GM19372 (cell line): ENCODE measurements around the gene DOCK1.

Experiments used
- ATAC-seq: cut with Tn5 transposase; IDR thresholded peaks from one replicate; pipeline ENCODE4 v1.9.1; 2021; ENCODE audit warnings: mild to moderate bottlenecking, low read depth, moderate library complexity; ENCODE audit not compliant: unreplicated experiment

Gene DOCK1

DNA sequence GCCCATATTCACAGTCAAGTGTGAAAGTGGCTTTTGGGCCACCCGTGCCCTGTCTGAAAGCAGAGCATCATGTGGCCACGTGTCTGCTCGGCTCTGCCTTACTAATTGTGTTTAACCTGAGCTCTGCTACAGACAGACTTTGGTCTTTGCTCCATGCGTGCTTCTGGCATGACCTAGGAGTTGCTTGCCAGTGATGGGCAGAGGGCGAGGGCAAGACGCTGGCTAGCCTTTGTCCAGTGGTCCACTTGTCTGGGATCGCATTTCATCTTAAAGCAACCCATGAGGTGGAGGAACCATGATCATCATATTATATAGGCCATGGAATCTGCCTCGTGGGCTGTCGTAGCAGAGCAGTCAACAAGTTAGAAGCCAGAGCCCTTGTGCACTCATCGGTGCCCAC is 414.5 kb downstream of the DOCK1 start:
- ATAC-seq: no peak

DNA sequence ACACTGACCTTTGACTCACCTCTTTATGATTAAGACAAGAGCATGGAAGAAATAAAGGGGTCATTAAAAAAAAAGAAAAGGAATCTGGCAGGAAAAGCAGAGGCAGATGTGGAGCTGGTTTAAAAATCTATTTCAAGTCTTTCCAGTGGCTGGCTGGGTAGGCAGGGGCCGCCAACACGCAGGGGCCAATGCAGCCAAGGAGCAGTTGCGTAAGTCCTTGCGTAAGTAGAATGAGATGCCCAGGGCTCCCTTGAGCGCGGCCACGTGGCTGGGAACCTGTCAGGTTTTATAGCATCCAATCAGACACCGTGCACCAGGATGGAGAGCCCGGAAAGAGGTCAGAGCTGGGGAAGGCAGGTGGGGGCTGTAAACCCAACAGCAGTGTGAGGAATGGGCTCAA is 414.9 kb downstream of the DOCK1 start:
- no peak for ATAC-seq

DNA sequence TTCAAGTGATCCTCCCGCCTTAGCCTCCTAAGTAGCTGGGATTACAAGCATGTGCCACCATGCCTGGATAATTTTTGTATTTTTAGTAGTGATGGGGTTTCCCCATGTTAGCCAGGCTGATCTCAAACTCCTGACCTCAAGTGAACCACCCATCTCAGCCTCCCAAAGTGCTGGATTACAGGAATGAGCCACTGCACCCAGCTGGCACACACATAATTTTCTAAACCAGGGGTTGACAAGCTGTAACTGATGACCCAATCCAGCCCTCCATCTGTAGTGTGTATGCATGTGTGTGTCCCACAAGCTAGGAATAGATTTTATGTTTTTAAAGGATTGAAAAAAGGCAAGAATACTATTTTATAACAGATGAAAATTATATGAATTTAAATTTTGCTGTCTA is 417.1 kb downstream of the DOCK1 start:
- no peak for ATAC-seq

DNA sequence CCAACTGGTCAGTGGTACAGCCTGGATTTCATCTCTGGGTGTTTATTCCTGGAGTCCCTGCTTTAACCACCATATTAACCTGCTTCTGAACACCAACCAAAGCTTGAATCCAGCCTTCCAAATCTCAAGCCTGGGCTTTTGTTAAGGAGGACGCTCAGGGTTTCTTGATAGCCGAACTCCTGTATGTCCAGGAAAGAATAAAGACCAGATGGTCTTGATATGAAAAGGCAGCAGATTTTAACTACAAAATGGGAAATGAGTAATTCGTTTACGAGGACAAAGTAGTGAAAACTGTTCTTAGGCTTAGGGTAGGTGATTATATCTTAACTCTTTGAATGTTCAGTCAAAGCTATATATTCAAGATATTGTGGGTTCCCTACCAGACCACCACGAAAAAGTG is 420.3 kb downstream of the DOCK1 start:
- ATAC-seq: no peak

DNA sequence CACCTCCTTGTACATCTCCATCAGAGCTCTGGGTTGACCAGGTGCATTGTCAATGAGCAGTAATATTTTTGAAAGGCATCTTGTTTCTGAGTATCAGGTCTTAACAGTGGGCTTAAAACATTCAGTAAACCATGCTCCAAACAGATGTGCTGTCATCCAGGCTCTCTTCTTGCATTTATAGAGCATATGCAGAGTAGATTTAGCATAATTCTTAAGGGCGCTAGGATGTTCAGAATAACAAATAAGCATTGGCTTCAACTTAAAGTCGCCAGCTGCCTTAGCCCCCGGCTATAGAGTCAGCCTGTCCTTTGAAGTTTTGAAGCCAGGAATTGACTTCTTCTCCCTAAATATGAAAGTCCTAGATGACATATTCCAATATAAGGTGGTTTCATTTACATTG is 421.7 kb downstream of the DOCK1 start:
- no peak for ATAC-seq

DNA sequence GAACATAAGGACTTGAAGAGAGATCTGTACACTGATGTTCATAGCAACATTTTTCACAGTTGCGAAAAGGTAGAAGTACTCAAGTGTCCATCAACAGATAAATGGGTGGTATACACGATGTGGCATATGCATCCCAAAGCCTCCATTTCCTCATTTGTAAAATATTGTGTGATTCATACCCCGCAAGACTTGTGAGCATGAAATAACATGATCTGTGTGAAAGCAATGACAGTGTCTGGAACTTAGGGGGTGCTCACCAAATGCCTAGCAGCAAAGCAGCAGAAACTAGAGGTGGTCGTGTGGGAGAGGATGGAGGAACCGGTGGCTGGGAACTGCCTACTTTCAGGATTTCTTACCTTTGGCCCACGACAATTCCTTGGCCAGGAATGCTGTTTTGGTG is 426.5 kb downstream of the DOCK1 start:
- ATAC-seq: no peak

DNA sequence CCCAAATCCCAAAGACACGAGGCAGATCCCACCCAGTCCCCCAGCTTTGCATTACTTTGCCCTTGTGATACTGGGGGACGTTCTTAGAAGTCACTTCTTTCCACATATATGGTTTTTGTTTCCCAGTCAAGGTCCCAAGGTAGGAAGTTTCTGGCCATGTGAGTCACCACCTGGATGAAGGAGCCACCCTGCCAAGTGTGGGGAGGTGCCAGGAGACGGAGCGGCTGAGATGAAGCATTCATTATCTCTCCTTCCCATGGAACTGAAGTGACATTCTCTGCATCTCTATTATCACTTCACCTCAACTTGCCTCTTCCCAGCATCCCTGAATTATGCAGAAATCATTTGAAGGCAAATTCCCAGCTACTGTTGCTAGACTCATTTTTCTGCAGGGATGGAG is 427.4 kb downstream of the DOCK1 start:
- ATAC-seq: no peak

DNA sequence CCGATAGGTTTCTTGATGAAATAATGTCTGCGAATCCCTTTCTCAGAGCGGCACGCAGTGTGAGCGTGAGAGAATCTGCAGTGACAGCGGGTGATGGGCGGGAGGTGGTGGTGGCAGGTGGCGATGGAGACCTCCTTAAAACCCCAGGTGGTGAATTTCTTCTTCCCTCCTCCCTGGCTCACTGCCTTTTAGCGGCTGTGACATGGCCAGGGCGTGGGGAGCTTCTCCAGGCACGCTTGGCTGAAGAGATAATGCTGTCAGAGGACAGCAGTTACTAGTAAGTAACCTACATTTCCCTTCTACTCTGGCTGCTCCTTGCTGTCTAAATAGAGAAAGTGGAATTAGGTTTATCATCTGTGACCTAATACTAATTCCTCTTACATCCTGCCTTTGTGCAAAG is 432.6 kb downstream of the DOCK1 start:
- no peak for ATAC-seq

DNA sequence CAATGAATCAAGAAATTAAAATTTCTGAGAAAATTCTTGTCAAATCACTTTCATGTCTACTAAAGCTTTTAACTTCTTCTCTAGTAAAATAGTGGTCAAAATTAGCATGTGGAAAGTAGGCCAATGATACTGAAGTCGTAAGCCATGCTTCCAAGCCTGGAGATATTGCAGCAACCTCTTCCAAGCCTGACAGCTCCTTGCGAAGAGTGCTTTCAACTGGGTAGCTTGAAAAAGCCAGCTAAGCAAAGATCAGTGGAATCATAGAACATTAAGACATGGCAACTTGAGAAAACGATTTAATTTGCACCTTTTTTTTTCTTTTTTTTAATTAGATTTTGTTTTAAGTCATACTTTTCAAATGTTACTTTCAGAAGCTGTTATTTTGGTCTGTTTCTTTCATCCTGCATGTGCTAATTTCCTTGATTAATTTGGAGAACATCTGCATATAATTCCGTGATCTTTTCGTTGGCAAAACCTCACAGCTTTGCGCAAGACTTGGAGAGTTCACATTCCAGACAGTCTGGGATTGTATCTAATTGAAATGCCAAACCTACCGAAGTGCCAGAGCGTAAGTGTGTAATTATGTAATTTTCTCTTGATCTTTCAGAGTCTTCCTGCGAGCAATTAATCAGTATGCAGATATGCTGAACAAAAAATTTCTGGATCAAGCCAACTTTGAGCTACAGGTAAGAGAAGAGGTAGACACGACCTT is 433.3 kb downstream of the DOCK1 start:
- ATAC-seq: no peak

DNA sequence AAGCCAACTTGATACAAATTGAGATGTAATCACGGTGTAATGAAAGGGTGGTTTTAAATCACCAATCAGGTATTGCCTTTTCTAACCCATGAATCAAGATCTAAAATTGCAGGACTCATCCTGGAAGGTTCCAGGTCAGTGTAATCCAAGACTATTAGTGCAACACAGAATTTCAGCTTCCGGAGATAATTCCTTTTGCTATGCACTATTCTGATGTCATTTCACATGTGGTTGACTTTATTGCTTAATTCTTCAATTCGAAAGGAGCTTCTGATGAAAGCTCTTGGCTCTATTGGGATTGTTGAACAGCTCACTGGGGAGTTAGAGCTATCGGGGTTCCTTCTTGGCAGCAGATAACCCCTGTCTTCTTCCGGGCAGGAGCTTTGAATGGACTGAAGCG is 438.6 kb downstream of the DOCK1 start:
- ATAC-seq: no peak

DNA sequence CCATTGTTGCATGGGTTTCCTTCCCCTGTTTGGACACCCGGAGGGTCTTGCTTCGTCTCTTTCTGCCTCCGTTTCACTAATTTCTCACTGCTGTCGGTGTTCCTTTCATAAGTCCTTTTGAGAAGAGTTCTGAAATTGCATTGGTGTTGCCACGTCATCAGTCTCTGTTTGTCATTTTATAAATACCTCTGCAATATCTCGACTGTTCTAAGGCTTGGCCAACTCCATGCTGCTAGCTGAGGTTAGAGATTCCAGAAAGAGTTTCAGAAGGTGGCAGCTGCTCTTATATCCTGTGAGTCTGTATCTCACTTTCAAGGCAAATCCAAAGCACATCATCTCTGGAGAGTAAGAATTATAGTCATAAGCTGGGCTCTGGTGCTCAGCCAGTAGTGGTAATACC is 439.1 kb downstream of the DOCK1 start:
- no peak for ATAC-seq

DNA sequence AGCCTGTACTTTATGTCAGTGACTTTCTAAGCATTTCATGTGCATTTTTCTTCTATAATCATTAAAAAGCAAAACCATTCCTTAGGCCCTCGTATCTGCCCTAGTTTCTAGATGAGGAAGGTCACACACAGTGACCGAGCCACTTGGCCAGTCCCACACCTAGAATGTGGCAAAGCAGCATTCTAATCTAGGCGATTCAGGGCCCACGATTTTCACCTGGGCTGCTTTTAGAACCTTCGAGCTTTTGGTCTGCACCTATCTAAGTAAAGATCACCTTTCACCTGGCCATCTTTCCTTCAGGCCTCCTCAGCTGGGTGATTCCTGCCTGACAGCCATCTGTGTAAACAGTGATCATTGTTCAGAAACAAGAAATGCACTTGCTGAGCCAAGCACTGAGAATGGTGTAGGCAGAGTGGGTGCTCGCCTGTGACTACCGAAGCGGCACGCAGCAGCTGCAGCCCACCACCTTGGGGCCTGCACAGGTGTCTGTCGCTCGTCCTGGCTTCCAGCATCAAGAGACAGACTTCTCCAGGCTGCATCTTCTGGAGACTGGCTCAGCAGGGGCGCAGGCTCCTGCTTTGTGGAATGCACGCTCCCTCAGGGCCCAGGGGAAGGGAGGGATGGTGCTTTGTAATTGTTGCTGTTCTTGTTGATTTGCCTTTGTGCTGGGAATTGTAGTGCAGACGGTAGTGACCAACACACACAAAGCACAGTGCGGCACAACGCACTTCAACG is 440.2 kb downstream of the DOCK1 start:
- no peak for ATAC-seq

DNA sequence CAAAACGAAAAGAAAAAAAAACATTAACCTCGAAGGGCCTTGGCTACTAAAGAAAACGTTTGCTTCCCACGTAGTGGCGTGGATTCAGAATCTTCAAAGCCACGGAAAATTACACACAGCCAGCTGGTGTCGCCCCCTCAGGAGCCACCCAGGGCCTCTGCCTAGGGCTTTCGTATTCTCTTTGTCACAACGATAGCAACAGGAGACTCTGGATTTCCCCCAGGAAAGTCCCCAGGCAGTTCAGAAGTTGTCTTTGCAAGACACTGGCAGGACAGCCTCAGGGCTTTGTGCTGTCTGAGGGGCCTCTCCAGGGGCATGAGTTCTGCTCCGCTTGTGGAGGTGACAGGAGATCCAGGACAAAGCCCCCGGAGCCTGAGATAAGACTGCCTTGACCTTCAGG is 441.4 kb downstream of the DOCK1 start:
- ATAC-seq: no peak

DNA sequence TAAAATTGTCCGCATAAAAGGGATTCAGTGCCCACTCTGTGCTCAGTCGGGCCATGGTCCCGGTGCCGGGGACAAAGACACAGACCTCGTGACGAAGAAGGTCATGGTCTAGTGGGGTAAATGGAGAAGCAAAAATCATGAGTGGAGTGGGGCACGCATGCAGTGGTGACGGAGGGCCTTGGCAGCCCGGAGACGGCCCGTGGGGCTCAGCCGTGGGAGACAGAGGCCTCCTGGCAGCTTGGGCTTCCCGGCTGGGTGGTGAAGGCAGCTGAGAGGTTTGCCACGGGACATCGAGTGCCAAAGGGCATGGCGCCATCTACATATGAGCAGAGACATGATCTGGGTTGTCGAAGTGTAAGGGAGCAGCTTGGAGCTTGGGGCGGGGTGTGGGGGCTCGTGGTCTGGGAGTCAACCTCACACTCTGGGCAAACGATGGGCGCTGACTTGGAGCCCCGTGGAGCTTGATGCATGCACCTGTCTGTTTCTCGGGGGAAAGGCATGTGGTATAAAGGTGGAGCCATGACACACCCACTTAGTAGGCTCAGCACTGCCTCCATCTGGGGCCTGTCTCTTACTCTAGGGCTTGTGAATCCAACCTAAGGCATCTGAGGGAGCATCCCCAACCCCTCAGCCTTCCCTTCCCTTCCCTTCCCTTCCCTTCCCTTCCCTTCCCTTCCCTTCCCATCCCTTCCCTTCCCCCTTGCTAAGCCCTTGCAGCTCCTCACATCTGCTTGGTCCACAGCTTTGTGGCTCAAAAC is 442.2 kb downstream of the DOCK1 start:
- no peak for ATAC-seq

DNA sequence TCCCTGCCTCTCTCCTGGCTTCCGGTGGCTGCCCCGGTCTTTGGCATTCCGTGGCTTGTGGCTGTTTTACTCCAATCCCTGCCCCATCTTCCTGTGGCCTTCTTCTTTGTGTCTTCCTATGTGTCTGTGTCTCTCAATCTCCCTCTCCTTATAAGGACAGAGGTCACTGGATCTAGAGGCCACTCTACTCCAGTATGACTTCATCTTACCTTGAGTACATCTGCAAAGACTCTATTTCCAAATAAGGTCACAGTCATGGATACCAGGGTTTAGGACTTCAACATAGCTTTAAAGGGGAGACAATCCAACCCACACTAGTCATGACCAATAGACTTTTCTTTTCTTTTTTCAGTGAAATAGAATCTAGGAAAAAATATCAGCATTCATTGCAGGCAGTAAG is 444.5 kb downstream of the DOCK1 start:
- ATAC-seq: no peak

DNA sequence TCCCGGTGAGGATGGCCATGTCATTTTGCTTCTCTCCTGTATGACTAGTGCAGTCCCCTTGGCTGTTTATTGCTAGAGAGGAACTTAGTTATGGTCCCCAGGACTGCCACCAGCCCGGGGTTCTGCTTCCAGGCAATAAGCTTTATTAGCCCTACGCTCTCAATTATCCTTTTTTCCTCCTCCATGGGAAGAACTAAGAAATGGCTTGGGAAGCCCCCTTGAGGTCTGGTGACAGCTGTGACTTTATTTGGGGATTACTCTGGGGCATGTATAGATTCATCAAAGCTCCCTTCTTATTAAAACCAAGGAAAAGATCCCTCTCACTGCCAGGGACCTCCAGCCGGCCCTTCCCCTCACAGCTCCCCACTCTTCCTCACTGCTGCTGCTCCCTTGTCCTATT is 446.3 kb downstream of the DOCK1 start:
- ATAC-seq: no peak

DNA sequence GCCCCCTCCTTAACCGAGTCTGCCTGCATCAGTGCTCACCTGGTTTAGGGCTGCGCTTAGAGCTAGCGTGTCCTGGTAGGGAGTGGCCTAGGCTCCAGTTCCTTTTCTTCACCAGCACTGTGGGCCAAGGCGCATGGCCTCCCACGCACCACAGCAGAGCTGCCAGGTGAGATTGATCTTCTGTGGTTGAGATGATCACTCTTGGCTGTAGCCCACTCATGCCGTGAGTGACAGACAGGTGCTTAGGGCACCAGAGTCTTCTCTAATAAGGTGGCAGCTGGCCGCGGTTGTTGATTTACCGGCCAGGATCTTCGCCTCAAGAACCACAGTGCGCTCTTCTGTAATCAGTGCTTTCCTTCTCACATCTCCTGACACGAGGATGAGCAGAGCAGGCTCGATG is 448.3 kb downstream of the DOCK1 start:
- ATAC-seq: no peak

DNA sequence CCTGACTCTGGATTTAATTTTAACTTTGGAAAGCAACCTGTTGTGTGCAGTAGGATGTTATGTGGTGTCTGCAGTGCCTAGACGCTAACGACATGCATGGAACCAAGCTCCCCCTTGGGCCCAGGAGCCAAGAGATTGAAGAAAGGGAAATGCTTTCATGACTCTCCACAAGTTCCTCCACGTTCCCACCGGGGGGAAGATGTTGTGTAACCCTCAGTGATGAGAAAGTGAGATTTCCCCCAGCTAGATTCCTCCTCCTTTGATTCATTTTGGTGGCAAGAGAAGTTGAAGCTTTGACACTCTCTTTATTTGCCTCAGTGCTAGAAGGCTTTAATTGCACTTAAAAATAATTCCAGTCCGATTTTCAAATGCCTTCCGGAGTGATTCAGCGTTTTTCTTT is 449.0 kb downstream of the DOCK1 start:
- no peak for ATAC-seq

DNA sequence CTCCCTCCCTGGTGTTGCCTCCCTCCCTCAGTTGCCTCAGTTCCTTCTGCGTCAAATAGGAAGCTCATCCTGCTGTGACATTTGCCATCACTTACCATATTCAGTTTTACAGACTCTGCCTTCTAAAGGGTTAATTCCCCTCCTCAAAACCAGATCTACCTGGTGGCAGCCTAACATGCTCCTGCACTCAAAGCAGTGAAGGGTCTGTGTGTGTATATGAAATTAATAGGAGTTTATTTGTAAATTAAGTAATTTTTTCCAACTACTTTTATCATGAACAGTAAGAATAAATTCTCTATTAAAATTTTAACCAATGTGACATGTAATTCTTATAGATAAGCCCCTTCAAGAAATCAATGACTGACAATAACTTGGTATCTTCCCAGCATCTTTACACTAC is 449.8 kb downstream of the DOCK1 start:
- ATAC-seq: no peak

DNA sequence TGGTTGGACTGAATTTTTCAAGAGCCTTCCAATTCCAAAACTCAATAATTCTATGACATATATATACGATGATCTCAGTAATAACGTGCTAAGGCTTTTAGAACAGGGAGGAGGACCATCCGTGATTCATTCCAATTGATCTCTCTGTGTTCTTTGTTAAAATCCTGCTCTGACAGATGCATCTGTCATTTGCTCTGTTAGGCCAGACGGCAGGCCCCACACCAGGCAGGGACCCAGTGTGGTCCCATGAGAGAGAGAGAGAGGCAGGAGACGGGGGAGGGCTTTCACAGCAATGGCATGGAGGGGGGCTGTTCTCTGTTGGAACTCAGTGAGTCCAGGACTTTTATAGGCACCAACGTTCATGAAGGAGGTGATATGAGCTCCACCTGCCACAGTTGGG is 451.1 kb downstream of the DOCK1 start:
- no peak for ATAC-seq

DNA sequence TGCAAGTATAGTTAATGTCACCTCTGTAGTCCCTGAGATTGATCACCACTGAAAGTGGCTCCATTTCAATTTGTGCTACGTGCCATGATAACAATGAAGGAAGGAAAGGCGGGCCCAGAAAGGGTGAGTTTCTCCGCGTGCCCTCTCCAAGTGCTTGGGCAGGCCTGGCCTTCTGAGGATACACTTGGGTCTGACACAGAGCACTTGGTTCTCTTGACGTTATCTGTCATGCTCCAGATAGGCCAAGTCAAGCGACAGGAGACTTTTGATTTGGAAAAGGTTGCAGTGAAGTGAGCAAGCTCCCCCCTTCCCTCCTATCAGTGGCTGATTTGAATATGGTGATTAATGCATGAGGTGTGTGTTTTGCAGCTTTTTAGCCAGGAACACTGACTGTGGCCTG is 452.0 kb downstream of the DOCK1 start:
- no peak for ATAC-seq

DNA sequence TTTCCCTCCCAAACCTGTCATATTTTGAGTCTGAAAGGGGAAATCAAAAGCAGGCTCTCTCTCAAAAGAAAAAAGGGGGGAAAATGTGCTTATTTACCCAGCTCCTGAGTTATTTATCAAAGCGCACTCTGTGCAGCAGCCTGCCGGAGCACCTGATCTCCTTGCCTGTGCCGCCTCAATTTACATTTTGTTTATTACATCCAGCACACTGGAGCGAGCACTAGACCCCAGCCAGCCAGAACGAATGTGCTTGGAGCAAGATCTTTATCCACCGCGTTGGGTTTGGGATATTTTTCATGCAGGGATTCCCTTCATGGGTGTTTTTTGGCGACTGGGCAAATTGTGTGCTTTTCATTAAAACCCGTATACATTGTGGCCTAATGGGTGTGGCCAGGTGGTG is 453.1 kb downstream of the DOCK1 start:
- no peak for ATAC-seq
